WTC11 (cell line): ENCODE data around the gene RPL19. TPM values are rescaled to one million over a fixed set of nuclear protein-coding genes. Genes with fewer than 3 reads are reported as not detected.

ENCODE experiments used
- ATAC-seq: fragments of 200-7000 bp; cut with Tn5 transposase; 2 replicates; pipeline ENCODE4 v1.10.0; 2021; ENCODE audit warnings: mild to moderate bottlenecking, moderate library complexity
- CTCF ChIA-PET: fragments of 300-600 bp; sonication (Branson Sonifier 250); formaldehyde crosslinking; loops from one replicate; lab custom pipeline; 2021; ENCODE audit warnings: antibody characterized with exemption; lab: Charles Lee
- POLR2A ChIA-PET: fragments of 350-600 bp; sonication (Branson Sonifier 250); formaldehyde crosslinking; loops from one replicate; lab custom pipeline; 2021; ENCODE audit warnings: antibody characterized with exemption; lab: Charles Lee
- DNase-seq: peaks from one replicate; pipeline ENCODE4 v3.0.0; 2021; ENCODE audit warnings: low spot score
- H3K27ac Mint-ChIP-seq: 2 replicates; pipeline ENCODE4 v1.8.0; 2021; ENCODE audit warnings: mixed read lengths
- H3K27me3 Mint-ChIP-seq: 2 replicates; pipeline ENCODE4 v1.8.0; 2021; ENCODE audit warnings: low read depth, mild to moderate bottlenecking, moderate library complexity, mixed read lengths
- H3K36me3 Mint-ChIP-seq: 2 replicates; pipeline ENCODE4 v1.8.0; 2021; ENCODE audit warnings: mixed read lengths
- H3K4me1 Mint-ChIP-seq: 2 replicates; pipeline ENCODE4 v1.8.0; 2022; ENCODE audit warnings: mixed read lengths
- H3K4me3 Mint-ChIP-seq: 2 replicates; pipeline ENCODE4 v1.8.0; 2021; ENCODE audit warnings: mild to moderate bottlenecking, moderate library complexity, mixed read lengths
- H3K9me3 Mint-ChIP-seq: 2 replicates; pipeline ENCODE4 v1.8.0; 2021; ENCODE audit warnings: mixed read lengths
- ETV6 ChIP-seq: sonication (generic); formaldehyde crosslinking; IDR thresholded peaks from 2 replicates; pipeline ENCODE4 v1.8.1; 2022; ENCODE audit warnings: mild to moderate bottlenecking, missing genetic modification reagents
- FOXP1 ChIP-seq: sonication (generic); formaldehyde crosslinking; IDR thresholded peaks from 2 replicates; pipeline ENCODE4 v1.8.0; 2022; ENCODE audit warnings: missing genetic modification reagents, mild to moderate bottlenecking, moderate library complexity, borderline replicate concordance
- HMGA2 ChIP-seq: fragments of 250-450 bp; sonication (Bioruptor Pico); IDR thresholded peaks from 2 replicates; pipeline ENCODE4 v1.4.0; 2021; ENCODE audit warnings: mild to moderate bottlenecking, moderate library complexity
- MXD4 ChIP-seq: fragments of 250-450 bp; sonication (Bioruptor Pico); IDR thresholded peaks from 2 replicates; pipeline ENCODE4 v1.8.0; 2021; ENCODE audit warnings: mild to moderate bottlenecking, moderate library complexity, borderline replicate concordance
- NFYB ChIP-seq: sonication (generic); formaldehyde crosslinking; conservative IDR thresholded peaks from 2 replicates; pipeline ENCODE4 v1.8.0; 2022; ENCODE audit warnings: low read depth, missing genetic modification reagents
- NR1H2 ChIP-seq: sonication (generic); formaldehyde crosslinking; IDR thresholded peaks from 2 replicates; pipeline ENCODE4 v1.9.0; 2021; ENCODE audit warnings: mild to moderate bottlenecking, moderate library complexity, missing genetic modification reagents
- PREB ChIP-seq: sonication (generic); formaldehyde crosslinking; IDR thresholded peaks from 2 replicates; pipeline ENCODE4 v1.8.1; 2022; ENCODE audit warnings: mild to moderate bottlenecking, missing genetic modification reagents, moderate library complexity, borderline replicate concordance
- USF1 ChIP-seq: sonication (generic); formaldehyde crosslinking; IDR thresholded peaks from 2 replicates; pipeline ENCODE4 v1.8.0; 2022; ENCODE audit warnings: mild to moderate bottlenecking, missing genetic modification reagents
- ZBTB43 ChIP-seq: sonication (generic); formaldehyde crosslinking; IDR thresholded peaks from 2 replicates; pipeline ENCODE4 v1.8.1; 2023; ENCODE audit warnings: mild to moderate bottlenecking, missing genetic modification reagents
- ZNF138 ChIP-seq: sonication (generic); formaldehyde crosslinking; conservative IDR thresholded peaks from 2 replicates; pipeline ENCODE4 v1.8.1; 2022; ENCODE audit warnings: mild to moderate bottlenecking, moderate library complexity, missing genetic modification reagents
- ZNF317 ChIP-seq: sonication (generic); formaldehyde crosslinking; IDR thresholded peaks from 2 replicates; pipeline ENCODE4 v1.8.1; 2023; ENCODE audit warnings: low read depth, mild to moderate bottlenecking, moderate library complexity, missing genetic modification reagents, borderline replicate concordance
- ZNF532 ChIP-seq: fragments of 250-450 bp; sonication (Bioruptor Pico); IDR thresholded peaks from 2 replicates; pipeline ENCODE4 v1.9.0; 2021; ENCODE audit warnings: mild to moderate bottlenecking, borderline replicate concordance
- total RNA-seq: library from RNA; stranded (reverse); gene quantifications from 3 replicates; pipeline ENCODE4 v1.2.3, GENCODE V29; 2021
- TF ChIP-seq, protein P1 (sequence below): sonication (generic); formaldehyde crosslinking; IDR thresholded peaks from 2 replicates; pipeline ENCODE4 v1.8.0; 2022; ENCODE audit warnings: mild to moderate bottlenecking, missing genetic modification reagents

Gene RPL19
- total RNA-seq, 1 experiment from 2014 or later: 1,970 TPM

DNA sequence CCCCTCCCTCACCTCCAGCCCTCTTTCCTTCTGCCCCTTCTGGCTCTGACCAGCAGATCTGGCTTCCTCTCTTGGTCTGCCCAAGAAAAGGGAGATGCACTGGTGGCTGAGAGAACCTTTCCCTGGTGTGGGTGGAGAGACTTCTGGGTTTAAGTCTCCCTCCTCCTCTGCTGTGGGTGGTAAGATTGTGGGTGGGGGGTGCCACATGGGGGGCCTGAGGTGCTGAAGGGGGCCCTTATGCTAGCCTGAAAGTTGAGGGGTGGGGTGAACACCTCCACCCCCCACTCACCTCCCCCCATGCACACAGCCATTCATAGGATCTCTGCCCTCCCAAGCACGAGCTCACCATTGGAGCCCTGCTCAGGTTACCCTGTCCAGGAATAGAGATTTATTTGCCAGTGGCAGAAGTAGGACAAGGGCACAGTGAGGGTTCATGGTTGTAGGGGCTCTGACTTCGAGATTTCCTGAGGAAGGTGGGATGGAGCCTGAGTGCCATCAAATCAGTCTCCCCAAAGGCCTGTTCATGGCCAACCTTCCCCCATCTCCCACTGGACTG is 27.4 kb downstream of the RPL19 start:
- POLR2A ChIA-PET: interaction anchor here (0.6 kb wide), 1 partner anchor 401 kb away, joined by 3 read pairs; no protein-coding TSS in a partner anchor
- Mint-ChIP-seq H3K36me3 (no peaks in the 10 kb centered on the region), H3K27ac (no peak overlapping the region), H3K4me1 (peaks cover 23% of the 10 kb centered on the region), H3K9me3 (no peaks in the 10 kb centered on the region), H3K4me3 (no peak overlapping the region), H3K27me3 (peaks cover 47% of the 10 kb centered on the region)
- TF ChIP-seq, protein P1, sequence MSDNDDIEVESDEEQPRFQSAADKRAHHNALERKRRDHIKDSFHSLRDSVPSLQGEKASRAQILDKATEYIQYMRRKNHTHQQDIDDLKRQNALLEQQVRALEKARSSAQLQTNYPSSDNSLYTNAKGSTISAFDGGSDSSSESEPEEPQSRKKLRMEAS (CRISPR knock-in tag): no peak
- no peak for TF ChIP-seq MXD4
- no peak for TF ChIP-seq USF1 (CRISPR knock-in tag)
- no peak for TF ChIP-seq ZNF317 (CRISPR knock-in tag)
- TF ChIP-seq NR1H2: no peak
- TF ChIP-seq ZBTB43: no peak
- no peak for TF ChIP-seq NFYB
- TF ChIP-seq FOXP1 (CRISPR knock-in tag): no peak
- TF ChIP-seq ZNF138 (CRISPR knock-in tag): no peak
- no peak for DNase-seq
- ATAC-seq: no peak
- CTCF ChIA-PET: interaction anchor here (0.6 to 1.1 kb wide), 4 partner anchors 8 to 82 kb away, joined by 3 to 7 read pairs (median 5); no protein-coding TSS in a partner anchor

DNA sequence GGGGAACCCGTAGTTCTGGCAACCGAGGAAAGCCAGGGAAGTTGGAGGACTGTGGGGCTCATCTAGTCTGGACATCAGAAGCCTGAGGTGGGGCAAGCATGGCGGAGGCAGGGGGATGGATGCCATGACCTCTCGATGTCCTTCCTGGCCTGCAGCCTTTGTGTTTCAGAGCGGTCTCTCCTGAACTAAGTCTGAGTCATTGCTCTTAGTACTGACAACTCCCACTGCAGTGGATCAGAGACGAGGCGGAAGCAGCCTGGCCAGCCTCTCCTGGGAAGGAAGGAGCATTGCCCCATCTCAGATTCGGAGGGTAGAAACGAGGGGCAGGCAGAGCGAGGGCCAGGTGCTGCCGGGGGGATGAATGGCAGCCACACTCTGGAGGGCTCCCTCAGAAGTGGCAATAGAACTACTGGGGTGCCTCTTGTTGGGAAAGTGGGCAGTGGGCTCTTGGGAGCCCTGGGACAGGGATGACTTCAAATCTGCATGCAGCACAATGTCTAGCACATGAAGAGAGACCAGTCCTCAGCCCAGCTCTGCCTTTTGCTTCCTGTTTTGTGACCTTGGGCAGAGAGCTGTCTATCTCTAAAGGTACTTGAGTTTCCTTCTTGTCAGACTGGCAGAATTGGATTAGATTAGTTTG is 29.3 kb downstream of the RPL19 start:
- no peak for DNase-seq
- peaks cover 29% of the 10 kb centered on the region for H3K27me3 Mint-ChIP-seq
- peaks cover 17% of the 10 kb centered on the region for H3K4me1 Mint-ChIP-seq
- CTCF ChIA-PET: interaction anchor here (5.5 to 5.7 kb wide), 2 partner anchors 15 to 22 kb away, joined by 59 to 112 read pairs; no protein-coding TSS in a partner anchor
- POLR2A ChIA-PET: no interaction called here
- H3K36me3 Mint-ChIP-seq: no peaks in the 10 kb centered on the region
- no peak for ATAC-seq
- no peak for TF ChIP-seq PREB (CRISPR knock-in tag)
- TF ChIP-seq, protein P1 (CRISPR knock-in tag): no peak
- TF ChIP-seq, all 79 proteins: peak for 0
- Mint-ChIP-seq H3K4me3 (no peak overlapping the region), H3K27ac (no peak overlapping the region), H3K9me3 (no peaks in the 10 kb centered on the region)

DNA sequence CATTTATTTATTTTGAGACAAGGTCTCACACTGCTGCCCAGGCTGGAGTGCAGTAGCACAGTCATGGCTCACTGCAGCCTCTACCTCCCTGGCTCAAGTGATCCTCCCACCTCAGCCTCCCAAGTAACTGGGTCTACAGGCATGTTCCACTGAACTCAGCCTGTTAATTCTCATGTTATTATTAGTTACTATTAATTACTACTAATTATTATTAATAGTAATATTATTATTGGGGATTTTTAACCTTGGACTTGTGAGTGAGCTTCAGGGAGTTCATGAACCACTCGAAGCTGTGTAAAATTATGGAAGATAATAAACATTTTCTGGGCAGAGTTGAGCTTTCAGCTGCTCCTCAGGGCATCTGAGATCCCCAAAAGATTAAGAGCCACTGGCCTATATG is 30.3 kb downstream of the RPL19 start:
- Mint-ChIP-seq H3K4me3 (no peak overlapping the region), H3K27ac (no peak overlapping the region), H3K36me3 (no peaks in the 10 kb centered on the region), H3K4me1 (peaks cover 19% of the 10 kb centered on the region), H3K9me3 (no peaks in the 10 kb centered on the region), H3K27me3 (peaks cover 19% of the 10 kb centered on the region)
- ChIA-PET POLR2A (interaction anchor here (1.1 kb wide), 1 partner anchor 24 kb away, joined by 4 read pairs; no protein-coding TSS in a partner anchor), CTCF (interaction anchor here (2.7 to 5.7 kb wide), 6 partner anchors 11 to 65 kb away, joined by 21 to 112 read pairs (median 26); partner anchors contain the start of gene ARL5C)
- DNase-seq (no peak), ATAC-seq (no peak)
- TF ChIP-seq ZNF532 (CRISPR knock-in tag) (no peak), ETV6 (no peak), HMGA2 (CRISPR knock-in tag) (peak; percentile 69; the same call in 1 of the 2 replicates)
